NB4 (cell line): ENCODE data around the gene SLC7A7.
A peak's percentile ranks its signal among the peaks of the same experiment; 100 is the strongest.

Experiments
- DNase-seq: peaks from one replicate; pipeline ENCODE4 v3.0.0; 2010; ENCODE audit warnings: low read depth
- H3K4me3 ChIP-seq: one replicate; pipeline ENCODE4 v1.5.1; 2011; ENCODE audit warnings: mild to moderate bottlenecking, low read depth, low read length, moderate library complexity
- MYC ChIP-seq: IDR thresholded peaks from 2 replicates; pipeline ENCODE4 v1.6.1; 2011; ENCODE audit warnings: low read depth, low read length
- POLR2A ChIP-seq: IDR thresholded peaks from 2 replicates; pipeline ENCODE4 v1.6.1; 2011; ENCODE audit warnings: mild to moderate bottlenecking; ENCODE audit not compliant: insufficient read length; ENCODE audit errors: extremely low read depth
- TF ChIP-seq, protein P1 (sequence below): IDR thresholded peaks from 2 replicates; pipeline ENCODE4 v1.6.1; 2011; ENCODE audit warnings: low read depth, low read length
- TF ChIP-seq, protein P2 (sequence below): IDR thresholded peaks from one replicate; pipeline ENCODE4 v1.5.1; 2012; ENCODE audit warnings: low read depth, low read length

Gene SLC7A7

DNA sequence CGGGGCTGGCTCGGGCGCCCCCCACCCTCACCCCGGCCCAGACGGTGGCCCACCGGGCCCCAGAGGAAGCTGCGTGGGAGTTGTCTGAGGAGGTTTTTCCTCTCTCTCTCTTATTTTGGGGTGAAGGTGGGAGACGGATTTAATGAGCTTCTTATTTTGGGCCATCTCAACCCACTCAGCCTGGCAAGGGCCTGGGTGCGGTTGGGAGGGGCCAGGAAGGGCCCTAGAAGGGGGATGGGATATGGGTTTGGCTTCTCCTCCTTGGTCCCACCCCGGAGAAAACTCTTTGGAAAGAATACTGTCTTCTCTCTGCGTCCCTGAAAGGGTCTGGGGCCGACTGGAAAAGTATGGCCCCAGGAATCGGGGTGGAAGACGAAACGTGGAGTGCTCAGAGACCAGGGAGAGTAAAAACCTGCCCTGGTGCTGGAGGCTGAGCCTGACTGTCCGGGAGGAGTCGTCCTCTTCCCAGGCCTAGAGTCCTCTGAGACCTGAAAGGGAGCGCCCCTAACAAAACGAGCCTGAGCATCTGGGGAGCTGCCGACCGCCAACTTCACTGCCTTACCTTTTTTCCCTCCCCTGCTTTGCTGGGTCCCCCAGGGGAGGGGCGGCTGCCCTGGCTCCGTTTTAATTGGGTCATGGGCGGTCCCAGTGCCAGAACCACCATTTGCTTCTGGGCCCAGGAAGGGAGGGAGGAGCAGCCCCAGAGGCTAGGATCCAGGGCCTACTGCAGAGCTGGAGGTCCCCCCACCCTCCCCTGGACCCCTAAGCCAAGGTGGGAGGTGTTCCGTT lies 22.7 kb upstream of the SLC7A7 start:
- DNase-seq = peak; percentile 74
- TF ChIP-seq MYC (no peak), POLR2A (no peak)
- TF ChIP-seq, protein P1, sequence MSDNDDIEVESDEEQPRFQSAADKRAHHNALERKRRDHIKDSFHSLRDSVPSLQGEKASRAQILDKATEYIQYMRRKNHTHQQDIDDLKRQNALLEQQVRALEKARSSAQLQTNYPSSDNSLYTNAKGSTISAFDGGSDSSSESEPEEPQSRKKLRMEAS = no peak
- TF ChIP-seq, protein P2, sequence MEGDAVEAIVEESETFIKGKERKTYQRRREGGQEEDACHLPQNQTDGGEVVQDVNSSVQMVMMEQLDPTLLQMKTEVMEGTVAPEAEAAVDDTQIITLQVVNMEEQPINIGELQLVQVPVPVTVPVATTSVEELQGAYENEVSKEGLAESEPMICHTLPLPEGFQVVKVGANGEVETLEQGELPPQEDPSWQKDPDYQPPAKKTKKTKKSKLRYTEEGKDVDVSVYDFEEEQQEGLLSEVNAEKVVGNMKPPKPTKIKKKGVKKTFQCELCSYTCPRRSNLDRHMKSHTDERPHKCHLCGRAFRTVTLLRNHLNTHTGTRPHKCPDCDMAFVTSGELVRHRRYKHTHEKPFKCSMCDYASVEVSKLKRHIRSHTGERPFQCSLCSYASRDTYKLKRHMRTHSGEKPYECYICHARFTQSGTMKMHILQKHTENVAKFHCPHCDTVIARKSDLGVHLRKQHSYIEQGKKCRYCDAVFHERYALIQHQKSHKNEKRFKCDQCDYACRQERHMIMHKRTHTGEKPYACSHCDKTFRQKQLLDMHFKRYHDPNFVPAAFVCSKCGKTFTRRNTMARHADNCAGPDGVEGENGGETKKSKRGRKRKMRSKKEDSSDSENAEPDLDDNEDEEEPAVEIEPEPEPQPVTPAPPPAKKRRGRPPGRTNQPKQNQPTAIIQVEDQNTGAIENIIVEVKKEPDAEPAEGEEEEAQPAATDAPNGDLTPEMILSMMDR = no peak
- H3K4me3 ChIP-seq = peak overlapping the region; percentile 79

DNA sequence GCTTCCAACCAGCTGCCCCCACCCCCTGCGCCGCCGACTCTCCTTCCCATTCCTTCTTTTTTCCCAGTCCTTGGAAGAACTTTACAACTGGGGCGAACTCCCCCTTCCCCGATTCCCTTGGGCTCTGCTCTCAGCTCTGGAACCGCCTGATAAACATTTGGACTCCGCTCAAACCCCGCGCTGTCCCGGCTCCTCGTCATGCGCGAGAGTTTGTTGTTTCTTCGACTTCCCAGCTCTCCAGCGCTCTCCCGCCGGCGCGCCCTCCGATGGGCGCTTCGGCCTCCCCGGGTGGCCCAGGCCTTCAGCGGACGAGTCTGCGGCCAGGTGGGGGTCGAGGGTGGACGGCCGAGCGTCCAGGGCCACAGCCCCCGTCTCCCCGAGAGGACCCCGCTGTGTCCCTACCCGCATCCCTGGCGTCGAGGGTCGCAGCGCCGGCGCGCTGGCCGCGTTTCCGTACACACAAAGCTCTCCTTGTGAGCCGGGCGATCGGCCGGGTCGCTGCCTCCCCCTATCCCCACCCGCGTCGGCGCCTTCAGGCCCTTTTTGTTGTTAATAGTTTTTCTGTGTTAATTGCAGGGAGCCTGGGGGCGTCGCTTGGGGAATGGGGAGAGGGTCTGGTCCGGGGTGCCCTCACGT lies 22.0 kb upstream of the SLC7A7 start:
- peak; percentile 68 for DNase-seq
- no peak for TF ChIP-seq MYC
- TF ChIP-seq, protein P1 = no peak
- TF ChIP-seq, protein P2 = no peak
- TF ChIP-seq POLR2A = no peak
- H3K4me3 ChIP-seq = peak overlapping the region; percentile 79

DNA sequence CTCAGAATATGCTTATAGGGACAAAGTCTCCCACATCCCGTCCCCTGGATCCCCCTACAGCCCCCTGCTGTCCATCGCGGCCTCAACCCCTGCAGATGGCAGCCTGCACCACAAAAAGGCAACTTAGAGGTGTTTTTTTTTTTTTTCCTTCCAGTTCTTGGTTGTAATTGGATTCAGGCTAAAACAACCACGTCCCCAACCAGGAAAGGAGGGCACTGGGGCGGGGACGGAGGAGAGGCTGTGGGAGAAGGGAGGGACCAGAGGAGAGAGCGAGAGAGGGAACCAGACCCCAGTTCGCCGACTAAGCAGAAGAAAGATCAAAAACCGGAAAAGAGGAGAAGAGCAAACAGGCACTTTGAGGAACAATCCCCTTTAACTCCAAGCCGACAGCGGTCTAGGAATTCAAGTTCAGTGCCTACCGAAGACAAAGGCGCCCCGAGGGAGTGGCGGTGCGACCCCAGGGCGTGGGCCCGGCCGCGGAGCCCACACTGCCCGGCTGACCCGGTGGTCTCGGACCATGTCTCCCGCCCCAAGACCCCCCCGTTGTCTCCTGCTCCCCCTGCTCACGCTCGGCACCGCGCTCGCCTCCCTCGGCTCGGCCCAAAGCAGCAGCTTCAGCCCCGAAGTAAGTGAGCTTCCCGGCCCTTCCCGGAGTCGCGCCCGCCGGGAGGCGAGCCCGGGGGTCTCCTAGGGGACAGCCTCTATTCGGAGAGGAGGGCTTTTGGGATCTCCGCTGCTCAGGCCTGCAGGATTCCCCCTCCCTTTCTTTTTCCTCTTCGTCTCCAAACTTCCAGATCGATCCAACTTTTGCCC lies 21.3 kb upstream of the SLC7A7 start, which contains the start of gene MMP14:
Gene MMP14 (plus strand): TSS at position 285 of the 813 bp plus-strand sequence. CDS start 233 bp downstream, at position 518.
- H3K4me3 ChIP-seq = peak within 1 kb of the TSS; percentile 79
- peak; percentile 84 for DNase-seq
- TF ChIP-seq POLR2A = no peak
- no peak for TF ChIP-seq MYC
- TF ChIP-seq, protein P1 = no peak
- TF ChIP-seq, protein P2 = peak; percentile 41

DNA sequence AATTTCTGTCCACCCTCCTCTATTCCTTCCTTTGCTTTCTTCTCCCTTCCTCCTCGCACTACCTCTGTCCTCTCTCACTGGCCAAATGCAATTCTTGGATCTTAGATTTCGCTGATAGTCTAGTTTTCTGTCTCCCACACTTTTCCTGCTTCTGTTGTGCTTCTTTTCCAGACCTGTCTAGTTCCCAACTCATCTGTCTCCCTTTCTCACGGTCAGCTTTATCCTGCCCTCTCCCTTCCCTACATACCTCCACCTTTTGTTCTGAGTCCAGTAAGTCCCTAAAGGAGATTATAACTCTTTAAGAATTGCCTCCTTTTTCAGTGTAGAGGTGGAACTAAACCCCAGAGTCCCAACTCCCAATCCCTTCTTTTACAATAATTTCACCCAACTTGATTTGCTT lies 20.3 kb upstream of the SLC7A7 start:
- H3K4me3 ChIP-seq = peak overlapping the region; percentile 79

More for the DNA sequence above, 20.3 kb upstream of the SLC7A7 start:
- DNase-seq = no peak
- no peak for TF ChIP-seq POLR2A
- TF ChIP-seq MYC = no peak
- TF ChIP-seq, protein P2 = no peak
- TF ChIP-seq, protein P1 = no peak
